ENCODE results near the gene ERICH4.
"Not testable (repeated sequence)": the region's sequence is repeated elsewhere in the genome, so short reads cannot be mapped to it uniquely, and the experiment has no call there.

The ERICH4 gene

DNA sequence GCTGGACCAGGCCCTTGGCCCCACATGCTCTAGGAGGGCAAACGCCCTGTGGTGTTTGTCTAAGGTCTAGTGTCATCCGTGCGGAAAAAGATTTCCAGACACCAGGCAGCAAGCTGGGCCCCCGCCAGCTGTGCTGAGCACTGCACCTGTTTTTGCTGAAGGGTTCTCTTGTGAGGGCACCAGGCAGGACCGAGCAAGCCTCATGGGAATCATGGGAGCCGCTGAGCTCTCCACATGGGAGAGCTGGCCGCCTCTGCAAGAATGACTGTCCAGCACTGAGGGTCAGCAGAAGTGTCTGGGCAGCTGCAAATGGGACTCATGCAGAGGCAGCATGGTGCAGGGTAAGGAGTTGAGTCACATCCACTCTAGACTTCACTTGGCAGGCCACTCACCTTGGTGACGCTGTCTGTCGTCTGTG, 27.8 kb upstream of the ERICH4 start:
- DNase-seq = no peak

DNA sequence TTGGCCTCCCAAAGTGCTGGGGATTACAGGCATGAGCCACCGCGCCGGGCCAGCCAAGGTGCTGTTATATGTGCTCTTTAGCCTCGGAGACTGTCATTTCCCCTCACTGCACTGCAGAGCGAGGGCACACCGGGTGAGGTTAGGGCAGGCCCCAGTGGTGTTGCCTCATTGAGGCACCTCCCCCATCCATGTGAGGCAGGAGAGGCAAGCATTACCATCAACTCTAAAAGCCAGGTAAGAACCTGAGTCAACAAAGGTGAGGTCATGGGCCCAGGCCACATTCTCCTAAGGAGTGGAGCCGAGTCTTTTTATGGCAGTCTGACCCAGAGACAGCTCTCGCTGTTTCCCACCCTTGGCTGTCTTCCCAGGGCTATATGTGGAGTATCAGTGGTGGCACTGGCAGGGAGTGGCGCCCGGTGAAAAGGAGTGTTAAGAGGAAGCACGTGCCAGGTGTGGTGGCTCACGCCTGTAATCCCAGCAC, 26.7 kb upstream of the ERICH4 start:
- no peak for DNase-seq

DNA sequence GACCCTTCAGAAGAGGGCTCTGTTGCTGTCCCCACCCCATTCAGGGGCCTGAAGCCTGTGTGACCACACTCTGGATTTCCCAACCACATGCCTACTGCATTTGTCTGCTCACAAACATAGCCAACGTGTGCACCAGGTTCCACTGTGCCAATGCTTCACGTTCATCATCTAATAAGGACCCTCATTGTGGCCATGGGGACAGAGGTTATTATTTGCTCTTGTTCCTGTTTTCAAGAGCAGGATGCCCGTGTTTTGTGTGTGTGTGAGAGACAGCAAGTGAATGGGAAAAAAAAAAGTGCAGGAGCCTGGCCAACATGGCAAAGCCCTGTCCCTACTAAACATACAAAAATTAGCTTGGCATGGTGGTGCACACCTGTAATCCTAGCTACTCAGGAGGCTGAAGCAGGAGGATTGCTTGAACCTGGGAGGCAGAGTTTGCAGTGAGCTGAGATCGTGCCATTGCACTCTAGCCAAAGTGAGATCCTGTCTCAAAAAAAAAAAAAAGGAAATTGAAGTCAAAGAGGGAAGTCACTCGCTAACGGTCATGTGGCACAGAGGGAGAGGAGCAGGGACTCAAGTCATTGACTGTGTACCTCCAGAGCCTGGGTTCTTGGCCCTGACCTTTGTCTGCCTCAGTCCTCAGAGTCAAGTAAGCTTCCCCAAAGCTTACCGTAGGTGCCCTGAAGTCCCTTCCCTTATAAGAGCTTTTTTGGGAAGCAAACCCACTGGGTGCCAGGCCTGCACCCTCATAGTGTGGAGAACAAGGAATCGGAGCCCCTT, 22.7 kb upstream of the ERICH4 start:
- DNase-seq = no peak

DNA sequence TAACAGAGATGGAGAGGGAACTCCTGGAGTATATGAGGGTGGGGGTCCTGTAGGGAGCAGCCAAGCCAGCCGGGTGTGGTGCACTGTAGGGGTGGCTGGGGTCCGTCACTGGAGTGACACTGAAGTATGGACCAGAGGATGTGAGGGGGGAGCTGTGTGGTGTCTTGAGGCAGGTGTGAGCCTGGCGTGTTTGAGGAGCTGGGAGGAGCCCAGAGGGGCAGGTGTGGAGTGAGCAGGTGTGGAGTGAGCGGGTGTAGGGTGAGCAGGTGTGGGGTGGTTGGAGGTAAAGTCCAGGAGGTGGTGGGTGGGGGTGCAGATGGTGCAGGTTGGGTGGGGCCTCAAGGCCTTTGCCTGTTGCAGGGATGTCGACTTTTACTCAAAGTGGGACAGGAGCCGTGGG, 21.6 kb upstream of the ERICH4 start:
- no peak for DNase-seq

DNA sequence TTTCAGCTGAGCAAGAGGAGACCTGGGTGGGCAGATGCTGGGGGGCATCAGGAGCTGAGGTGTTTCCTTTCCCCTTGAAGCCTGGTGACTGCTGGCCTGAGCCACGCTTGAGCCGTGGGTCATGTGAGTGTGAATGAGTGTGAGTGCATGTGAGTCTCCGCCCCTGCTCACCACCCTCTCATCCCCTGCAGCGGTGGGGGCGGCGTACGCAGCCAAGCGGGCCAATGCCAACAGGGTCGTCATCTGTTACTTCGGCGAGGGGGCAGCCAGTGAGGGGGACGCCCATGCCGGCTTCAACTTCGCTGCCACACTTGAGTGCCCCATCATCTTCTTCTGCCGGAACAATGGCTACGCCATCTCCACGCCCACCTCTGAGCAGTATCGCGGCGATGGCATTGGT, 21.0 kb upstream of the ERICH4 start:
- DNase-seq = no peak

DNA sequence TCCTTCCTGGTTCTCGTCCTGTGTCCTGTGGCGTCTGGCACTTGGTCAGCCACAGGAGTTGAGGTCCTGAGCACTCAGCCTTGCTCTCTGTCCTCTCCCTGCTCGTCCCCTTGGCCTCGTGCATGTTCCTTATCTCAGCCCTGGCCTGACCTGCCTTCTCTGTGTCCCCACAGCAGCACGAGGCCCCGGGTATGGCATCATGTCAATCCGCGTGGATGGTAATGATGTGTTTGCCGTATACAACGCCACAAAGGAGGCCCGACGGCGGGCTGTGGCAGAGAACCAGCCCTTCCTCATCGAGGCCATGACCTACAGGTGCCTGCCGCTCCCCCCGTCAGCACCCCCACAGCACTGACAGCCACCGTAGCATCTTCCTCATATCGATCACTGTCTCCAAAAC, 20.5 kb upstream of the ERICH4 start:
- no peak for DNase-seq

DNA sequence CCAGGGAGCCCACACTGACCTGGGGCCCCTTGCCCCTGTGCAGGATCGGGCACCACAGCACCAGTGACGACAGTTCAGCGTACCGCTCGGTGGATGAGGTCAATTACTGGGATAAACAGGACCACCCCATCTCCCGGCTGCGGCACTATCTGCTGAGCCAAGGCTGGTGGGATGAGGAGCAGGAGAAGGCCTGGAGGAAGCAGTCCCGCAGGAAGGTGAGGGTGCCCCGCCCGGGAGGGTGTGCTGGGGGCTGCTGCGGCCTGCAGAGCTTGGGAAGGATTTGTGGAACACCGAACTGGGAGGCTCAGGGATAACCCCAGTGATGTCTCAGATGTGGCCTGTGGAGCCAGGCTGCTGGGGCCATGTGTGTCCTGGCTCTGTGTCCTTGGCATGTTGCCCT, 20.0 kb upstream of the ERICH4 start:
- no peak for DNase-seq

DNA sequence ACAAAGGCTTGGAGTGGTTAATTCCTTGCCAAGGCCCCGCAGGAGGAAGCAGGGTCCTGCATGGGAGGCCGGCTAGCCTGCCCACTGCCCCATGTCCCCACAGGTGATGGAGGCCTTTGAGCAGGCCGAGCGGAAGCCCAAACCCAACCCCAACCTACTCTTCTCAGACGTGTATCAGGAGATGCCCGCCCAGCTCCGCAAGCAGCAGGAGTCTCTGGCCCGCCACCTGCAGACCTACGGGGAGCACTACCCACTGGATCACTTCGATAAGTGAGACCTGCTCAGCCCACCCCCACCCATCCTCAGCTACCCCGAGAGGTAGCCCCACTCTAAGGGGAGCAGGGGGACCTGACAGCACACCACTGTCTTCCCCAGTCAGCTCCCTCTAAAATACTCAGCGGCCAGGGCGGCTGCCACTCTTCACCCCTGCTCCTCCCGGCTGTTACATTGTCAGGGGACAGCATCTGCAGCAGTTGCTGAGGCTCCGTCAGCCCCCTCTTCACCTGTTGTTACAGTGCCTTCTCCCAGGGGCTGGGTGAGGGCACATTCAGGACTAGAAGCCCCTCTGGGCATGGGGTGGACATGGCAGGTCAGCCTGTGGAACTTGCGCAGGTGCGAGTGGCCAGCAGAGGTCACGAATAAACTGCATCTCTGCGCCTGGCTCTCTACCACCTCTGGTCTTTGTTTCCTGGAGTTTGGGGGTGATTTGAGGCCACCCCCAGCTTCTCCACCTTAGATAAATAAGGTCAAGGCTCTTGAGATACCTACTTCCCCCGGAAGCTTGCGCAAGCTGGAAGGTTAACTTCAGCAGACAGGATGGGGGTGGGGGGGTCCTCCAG, 18.4 kb upstream of the ERICH4 start:
- DNase-seq = no peak

DNA sequence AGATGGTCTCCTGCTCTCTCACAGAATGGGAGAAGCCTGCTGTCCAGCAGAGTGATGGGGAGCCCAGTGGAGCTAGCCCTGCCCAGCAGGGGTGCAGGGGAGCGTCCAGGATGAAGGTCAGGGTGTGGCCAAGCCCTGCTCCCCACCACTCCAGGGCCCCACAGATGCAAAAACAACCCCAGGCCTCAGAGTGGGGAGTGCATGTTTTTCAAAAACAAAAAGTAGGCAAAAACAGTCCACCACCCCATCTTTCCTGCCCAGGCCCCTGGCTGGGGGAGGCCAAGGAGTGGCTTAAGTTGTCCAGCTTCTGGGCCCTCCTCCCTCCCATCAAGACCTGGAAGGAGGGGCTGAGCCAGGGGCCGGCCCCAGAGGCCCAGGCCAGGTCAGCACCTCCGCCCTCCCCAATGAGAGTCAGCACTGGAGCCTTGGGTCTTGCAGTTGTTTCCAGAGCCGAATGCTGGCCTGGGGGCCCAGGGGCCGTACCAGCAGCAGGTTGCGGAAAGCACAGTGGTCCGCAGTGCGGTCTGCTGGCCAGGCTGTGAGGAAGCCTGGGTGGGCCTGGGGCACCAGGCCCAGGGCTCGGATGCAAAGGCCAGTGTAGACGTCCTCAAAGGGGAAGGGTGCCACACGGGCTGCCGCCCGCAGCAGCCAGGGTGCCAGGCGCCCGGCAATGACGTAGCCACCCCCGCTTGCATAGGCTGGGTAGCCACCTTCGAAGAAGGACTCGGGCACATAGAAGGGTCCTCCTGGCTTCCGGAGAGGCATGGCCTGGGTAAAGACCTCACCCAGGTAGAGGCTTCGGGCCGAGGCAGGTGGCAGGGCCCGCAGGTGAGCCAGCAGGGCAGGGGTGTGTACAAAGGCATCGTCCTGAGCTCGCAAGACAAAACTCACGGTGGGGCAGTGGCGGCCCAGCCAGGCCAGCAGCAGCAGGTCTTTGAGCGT, 17.5 kb upstream of the ERICH4 start:
- no peak for DNase-seq

DNA sequence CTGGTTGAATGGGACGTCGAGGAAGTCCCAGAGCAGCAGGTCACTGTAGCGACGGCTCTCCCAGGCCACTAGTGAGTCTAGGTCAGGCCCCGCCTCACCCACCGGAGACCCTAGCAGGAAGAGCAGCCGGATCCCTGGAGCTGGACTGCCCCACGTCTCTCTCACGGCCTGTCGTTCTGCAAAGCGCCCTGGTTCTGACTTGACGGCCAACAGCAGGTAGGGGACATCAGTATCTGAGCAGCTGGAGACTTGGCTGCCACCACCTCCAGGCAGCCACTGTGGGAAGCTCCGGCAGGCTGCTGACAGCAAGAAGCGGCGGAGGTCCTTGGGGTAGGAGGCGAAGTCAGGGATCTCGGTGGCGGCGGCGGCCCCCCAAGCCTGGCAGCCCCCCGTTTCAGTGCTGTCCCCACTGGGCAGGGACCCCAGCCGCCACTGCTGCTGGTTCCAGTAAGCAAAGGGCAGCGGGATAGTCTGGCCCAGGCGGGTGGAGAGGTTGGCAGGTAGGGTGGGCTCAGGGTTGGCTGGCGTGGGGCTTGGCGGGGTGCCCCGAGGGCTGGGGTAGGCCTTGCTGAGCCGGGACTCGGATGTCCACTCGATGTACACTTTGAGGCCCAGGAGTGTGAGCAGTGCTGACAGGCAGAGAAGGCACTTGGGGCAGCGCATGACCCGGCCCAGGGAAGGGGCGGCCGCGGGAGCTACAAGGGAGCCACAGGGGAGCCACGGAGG, 16.7 kb upstream of the ERICH4 start:
- no peak for DNase-seq

DNA sequence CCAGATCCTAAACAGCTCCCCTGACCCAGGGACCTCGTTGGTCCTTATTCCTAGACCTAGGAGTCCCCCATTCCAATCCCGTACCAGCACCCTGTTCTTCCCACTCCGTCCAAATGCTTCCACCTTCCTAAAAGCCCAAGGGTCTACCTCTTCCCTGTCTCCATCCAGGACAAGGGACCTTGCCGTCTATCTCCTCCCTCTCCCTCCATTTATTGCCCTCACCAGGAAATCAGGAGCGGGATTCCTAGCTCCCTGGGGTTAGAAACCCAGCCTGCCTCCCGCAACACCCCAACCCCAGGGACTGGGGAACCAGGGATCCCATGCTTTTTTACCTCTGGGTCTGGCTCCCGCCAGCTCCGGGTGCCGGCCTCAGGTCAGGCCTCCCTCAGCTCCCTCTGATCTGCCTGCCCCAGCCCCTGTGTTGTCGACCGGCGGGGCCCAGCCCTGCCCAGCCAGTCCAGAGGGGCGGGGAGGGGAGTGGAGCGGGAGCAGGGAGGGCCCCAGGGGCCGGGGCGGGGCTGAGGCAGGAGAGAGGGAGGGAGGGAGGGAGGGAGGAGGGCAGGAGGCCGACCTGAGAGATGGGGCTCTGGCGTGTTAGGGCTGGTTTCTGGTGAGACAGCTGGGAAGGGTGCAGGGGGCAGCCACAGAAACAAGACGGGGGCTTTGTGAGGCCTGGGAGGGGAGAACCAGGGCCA, 15.9 kb upstream of the ERICH4 start, which contains the start of gene B3GNT8:
TSS of gene B3GNT8 (minus strand) at position 423 of the 695 bp plus-strand sequence. CDS start 596 bp downstream, outside the sequence.
- peak; percentile 38 for DNase-seq

DNA sequence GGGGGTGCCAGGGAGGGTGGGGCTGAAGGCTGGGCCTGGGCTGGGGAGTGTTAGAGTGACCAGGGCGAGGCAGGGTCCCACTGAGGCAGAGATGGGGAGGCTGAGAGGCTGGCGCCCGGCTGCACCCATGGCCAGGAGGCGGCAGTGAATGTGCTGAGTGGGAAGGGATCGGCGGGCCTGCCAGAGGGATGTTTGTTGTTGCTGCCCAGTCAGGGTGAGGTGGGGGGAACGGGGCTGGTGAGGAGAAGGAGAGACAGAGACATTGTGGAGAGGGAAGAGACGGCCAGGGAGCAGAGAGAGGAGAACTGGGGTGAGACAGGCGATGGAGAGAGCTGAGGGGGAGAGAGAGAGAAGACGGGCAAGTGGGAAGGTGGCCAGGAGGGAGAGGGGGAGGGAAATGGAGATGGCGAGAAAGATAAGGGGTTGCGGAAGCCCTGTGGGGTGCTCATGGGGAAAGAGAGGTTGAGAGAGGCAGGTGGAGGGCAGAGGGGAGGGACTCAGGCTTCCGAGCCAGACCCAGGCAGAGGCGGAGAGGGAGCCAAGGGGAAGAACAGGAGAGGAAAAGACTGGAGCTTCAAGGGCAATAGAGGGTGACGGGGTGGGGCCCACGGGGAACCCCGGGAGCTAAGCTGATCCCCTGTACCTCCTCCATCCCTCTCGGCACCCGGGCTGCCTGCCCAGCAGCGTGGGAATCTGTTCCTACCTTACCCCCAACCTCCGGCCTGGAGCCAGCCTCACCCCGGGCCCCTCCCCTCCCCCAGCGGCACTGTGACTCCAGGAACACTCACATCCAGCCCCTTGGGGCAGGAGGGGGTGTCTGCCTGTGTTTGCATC, 15.1 kb upstream of the ERICH4 start:
- no peak for DNase-seq

DNA sequence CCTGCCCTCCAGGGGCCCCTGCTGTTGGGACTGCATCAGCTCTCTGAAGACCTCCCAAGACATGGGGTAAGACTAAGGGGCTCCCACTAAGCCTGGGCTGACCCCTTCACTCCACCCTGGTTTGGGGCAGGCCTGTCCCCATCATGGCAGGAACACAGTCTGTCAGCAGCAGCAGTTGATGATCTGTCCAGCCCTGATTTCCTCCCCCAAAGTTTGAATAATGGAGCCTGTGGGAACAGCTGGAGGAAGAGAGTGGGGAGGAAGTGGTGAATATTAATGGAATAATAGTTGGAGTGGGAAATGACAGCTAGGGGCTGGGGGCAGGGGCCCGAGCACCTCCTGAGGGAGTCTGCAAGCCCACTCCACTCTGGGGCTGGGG, 14.5 kb upstream of the ERICH4 start:
- no peak for DNase-seq

DNA sequence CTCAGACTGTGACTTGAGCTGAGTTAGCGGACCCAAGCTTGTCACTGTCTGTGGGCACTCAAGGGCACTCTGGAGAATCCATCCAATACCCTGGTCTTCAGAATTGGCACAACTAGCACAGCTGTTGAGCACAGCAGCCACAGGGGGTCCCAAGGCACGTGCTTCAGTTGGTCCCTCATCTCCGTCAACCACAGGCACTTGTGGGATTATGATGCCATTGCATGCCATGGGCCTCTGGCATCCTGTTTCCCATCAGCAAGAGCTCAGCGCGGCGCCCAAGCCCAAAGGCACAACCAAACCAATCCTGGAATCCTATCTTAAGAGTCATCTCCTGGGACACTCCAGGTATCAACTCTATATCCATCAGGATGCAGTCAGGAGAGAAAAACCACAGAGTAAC, 12.0 kb upstream of the ERICH4 start:
- DNase-seq = no peak

DNA sequence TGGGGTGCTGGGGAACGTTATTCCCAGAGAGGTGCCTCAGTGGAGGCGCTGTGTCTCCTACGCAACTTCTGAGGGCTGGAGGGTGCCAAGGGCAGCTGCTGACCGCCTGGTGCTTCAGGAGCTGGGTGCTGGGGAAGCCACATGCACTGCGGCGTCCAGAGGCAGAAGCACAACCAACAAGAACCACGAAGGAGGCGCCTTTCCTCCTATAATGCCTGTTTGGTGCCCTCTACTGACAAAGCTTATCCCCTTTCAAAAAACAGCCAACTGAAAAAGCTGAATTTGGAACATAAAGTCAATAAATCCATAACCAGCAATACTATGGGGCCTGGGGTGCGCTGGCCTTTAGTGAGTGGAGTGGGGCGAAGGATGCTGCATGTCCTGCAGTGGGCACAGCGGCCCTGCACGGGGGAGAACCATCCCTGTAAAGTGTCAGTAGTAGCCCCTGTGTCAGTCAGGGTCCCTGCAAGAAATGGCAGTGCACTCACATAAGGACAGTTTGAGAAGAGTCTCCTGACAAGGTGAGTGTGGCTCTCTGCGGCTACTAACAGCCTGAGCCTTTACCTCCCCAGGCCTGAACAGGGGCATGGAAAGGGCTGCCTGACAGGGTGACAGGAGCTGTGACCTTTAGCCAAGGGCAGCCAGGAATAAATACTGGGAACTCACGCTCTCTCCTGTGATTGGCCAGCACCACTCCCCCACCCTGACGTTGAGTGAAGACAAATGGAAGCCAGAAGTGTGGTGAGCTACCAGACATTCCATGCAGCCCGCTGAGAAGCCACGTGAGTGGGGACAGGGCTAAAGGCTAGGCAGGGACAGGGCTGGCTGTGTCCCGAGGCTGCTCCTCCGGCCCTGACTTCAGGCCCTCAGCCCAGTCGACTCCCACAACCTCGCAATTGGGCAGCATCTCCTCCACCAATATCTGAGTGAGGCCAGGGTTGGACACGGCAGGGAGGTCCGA, 11.2 kb upstream of the ERICH4 start:
- no peak for DNase-seq

DNA sequence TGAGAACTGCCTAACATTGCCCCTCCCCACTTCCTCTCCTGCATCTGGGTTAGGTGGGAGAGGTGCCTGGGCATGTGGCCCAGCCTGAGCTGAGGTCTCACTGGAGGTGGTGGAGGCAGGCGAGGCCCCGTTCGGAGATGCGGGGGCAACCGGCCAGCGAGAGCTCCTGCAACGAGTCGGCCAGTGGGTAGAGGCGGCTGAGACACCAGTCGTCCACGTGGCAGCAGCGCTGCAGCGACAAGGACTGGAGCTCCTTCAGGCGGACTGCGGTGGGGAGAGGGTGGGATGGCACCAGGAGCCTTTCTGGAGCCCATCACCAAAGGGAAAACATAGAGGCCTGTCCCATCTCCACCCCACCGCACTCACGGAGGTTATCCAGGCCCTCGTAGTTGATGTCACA, 9.8 kb upstream of the ERICH4 start:
- DNase-seq = no peak

DNA sequence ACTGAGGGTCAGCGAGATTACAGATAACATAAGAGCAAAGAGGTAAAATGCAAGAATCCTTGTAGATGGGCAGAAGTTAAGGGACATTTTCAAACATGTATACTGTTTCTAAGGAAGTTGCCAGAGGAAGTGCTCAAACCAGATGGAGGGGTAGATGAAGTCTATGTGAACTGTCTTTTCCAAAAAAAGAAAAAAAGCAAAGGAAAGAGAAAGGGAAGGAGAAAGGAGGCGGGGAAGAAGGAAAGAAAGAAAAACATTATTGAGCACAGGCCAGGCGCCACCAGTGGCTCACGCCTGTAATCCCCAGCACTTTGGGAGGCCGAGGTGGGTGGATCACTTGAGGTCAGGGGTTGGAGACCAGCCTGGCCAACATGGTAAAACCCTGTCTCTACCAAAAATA, 8.5 kb upstream of the ERICH4 start:
- no peak for DNase-seq

DNA sequence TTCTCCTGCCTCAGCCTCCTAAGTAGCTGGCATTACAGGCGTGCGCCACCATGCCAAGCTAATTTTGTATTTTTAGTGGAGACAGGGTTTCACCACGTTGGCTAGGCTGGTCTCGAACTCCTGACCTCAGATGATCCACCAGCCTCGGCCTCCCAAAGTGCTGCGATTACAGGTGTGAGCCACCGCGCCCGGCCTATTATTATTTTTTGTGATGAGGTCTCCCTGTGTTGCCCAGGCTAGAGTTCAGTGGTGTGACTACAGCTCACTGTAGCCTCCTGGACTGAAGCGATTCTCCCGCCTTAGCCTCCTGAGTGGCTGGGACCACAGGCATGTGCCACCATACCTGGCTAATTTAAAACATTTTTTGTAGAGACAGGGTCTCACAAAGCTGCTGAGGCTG, 7.6 kb upstream of the ERICH4 start:
- not testable (repeated sequence) for DNase-seq

DNA sequence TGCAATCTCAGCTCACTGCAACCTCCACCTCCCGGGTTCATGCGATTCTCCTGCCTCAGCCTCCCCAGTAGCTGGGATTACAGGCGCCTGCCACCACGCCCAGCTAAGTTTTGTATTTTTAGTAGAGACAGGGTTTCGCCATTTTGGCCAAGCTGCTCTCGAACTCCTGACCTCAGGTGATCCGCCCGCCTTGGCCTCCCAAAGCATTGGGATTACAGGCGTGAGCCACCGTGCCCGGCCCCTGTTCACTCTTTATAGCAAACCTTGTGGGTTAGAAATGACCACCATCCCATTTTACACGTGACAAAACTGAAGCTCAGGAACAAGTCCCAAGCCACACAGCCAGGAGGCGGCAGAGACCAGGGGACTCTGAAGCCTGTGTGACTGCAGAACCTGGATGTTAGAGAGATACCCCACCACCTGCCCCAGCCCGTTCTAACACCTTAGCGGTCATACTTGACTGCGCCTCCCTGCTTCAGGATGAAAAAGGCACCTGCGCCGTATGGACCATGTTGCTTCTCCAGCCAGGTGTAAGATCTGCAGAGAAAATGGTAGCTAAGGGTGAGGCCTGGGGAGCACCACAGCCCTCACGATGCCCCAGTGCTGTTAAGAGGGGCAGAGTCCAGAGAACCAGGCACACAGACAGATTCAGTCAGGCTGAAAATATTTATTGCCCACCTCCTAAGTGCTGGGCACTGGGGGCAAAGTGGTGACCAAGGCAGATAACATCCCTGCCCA, 6.9 kb upstream of the ERICH4 start:
- DNase-seq = no peak

Measured in stimulated activated CD4-positive, alpha-beta T cell treated with anti-CD3 and anti-CD28 coated beads, Interleukin-1b, Interleukin-23, amount 100 ng/mL, for 48 hours (primary cell).